Heart right ventricle (tissue), 16 donors: Measurements from ENCODE around the gene SEZ6. TPM values are rescaled to one million over a fixed set of nuclear protein-coding genes. Genes with fewer than 3 reads are reported as not detected.
A peak's percentile ranks its signal among the peaks of the same experiment; 100 is the strongest.

ENCODE experiments used
- ATAC-seq, 8 donors: fragments of 200-7000 bp; cut with Tn5 transposase; one replicate each; pipeline ENCODE4 v1.9.1; 2020; ENCODE audit warnings: mild to moderate bottlenecking in 8 of 8, moderate library complexity in 8 of 8, moderate number of reproducible peaks in 1 of 8
- DNase-seq, 2 donors: peaks; one replicate each; pipeline ENCODE4 v3.0.0-alpha.2; 2020
- H3K27ac ChIP-seq, 10 donors: fragments of 200-600 bp; sonication (generic) in 2 of 10; one replicate each; pipeline versions ENCODE4 v1.5.0 to v1.8.0; 2020 to 2022; ENCODE audit warnings: mild to moderate bottlenecking in 3 of 10
- H3K27me3 ChIP-seq, 7 donors: fragments of 200-600 bp; one replicate each; pipeline ENCODE4 v1.8.0; 2021 to 2022; ENCODE audit warnings: mild to moderate bottlenecking in 2 of 7
- H3K36me3 ChIP-seq, 9 donors: fragments of 200-600 bp; sonication (generic) in 1 of 9; one replicate each; pipeline versions ENCODE4 v1.5.0 to v1.8.0; 2020 to 2022; ENCODE audit warnings: mild to moderate bottlenecking in 2 of 9
- H3K4me1 ChIP-seq, 9 donors: fragments of 200-600 bp; sonication (generic) in 1 of 9; one replicate each; pipeline versions ENCODE4 v1.5.0 to v1.8.0; 2020 to 2022; ENCODE audit warnings: mild to moderate bottlenecking in 4 of 9
- H3K4me3 ChIP-seq, 10 donors: fragments of 200-600 bp; sonication (generic) in 2 of 10; one replicate each; pipeline versions ENCODE4 v1.5.0 to v1.8.0; 2020 to 2022; ENCODE audit warnings: mild to moderate bottlenecking in 7 of 10, moderate library complexity in 2 of 10
- H3K9me3 ChIP-seq, 11 donors: fragments of 200-600 bp in 10 of 11; sonication (generic) in 2 of 11; one replicate each; pipeline versions ENCODE4 v1.5.0 to v1.8.0; 2013 to 2022; ENCODE audit warnings: mild to moderate bottlenecking in 2 of 11, control low read depth in 1 of 11, moderate library complexity in 1 of 11
- CTCF ChIP-seq, 9 donors: fragments of 200-600 bp; sonication (generic) in 2 of 9; IDR thresholded peaks; one replicate each; pipeline versions ENCODE4 v1.5.0 to v1.8.0; 2021 to 2022; ENCODE audit warnings: antibody characterized with exemption in 9 of 9, mild to moderate bottlenecking in 5 of 9, moderate library complexity in 1 of 9
- WGBS, 2 donors: extraction: QIAGEN DNeasy Blood & Tissue Kit; methylation state at CpG; one replicate each; pipeline ENCODE4 v1.1.7; 2013; ENCODE audit warnings: inconsistent platforms in 1 of 2; 5-methylcytosine and 5-hydroxymethylcytosine counted together
- intact Hi-C, 10 donors: fragments of 100-400 bp; cut with DNase I; formaldehyde crosslinking; loops; one replicate each; pipeline versions ENCODE4 v1.11.1 to v1.14.2; 2022
- polyA plus RNA-seq, 2 donors: library from polyadenylated mRNA; stranded (reverse); fragments of 200-250 nt; gene quantifications; one replicate each; pipeline ENCODE4 v1.2.3, GENCODE V29; 2013
- total RNA-seq, 10 donors: library from RNA; stranded (reverse); fragmentation: NEBNext Ultra II Directional in 3 of 10; extraction: Animal tissue kit (Norgen Biotek cat#: 25700) in 3 of 10; gene quantifications; one replicate each; pipeline versions ENCODE4 v1.2.1 to v1.2.4, GENCODE V29; 2021 to 2023
- donor health status: Arrhythmogenic right ventricular cardiomyopathy.
- donor health status: ischemic (EF 13 %, LVEDD 7.1; RV severe dilation, severe dysfunction).
- donor health status: healthy with polysubstance abuse.
- donor health status: DM: no; HTN: yes; CAD: no.
- donor health status: DM: no; HTN: no; CAD: no.
- donor health status: ischemic (EF 25% LVEDD 6.9; RV normal size, moderate dysfunction).
- donor health status: ischemic (EF 25% LVEDD 5.7; RV mildly dilated, moderate dysfunction).
- donor health status: healthy.
- donor health status: DM: yes; HTN: yes; CAD: no.
- donor health status: Ischemic cardiomyopathy.
- donor health status: ischemic (EF 35%, LVEDD 5.7; RV mildly dilated, moderate dysfunction).
- donor health status: nonischemic (EF 11% LVEDD 7.7; RV severe dilation, severe dysfunction).
- donor health status: DM: yes; HTN: yes; CAD: no.
- donor health status: PGD.
- donor health status: ischemic (EF 29% LVEDD 5.4; RV normal size, mild dysfunction).
- donor health status: nonischemic (EF 23%, LVEDD 6.1; RV moderate dilation, normal function).

The SEZ6 gene
- total and polyA plus RNA-seq, 12 donors: not detected

- Histone ChIP-seq H3K27me3 (peaks cover 0 to 15% (median 5%) of the 10 kb centered on the region in 7 donors), H3K4me1 (peaks cover 0 to 29% (median 17%) of the 10 kb centered on the region in 9 donors), H3K27ac (peak overlapping the region in 4 of 10 donors; percentile 66 to 81 (median 66)), H3K36me3 (no peaks in the 10 kb centered on the region), H3K9me3 (no peaks in the 10 kb centered on the region), H3K4me3 (no peak overlapping the region)
- DNase-seq (no peak), ATAC-seq (peak in 1 of 8 donors; percentile 38)
- 53 to 56% methylated on average over 7 of the region's 7 CpGs for WGBS, 2 donors
- no peak for TF ChIP-seq CTCF (IDR thresholded peaks at IDR 0.05)
- intact Hi-C loops: no loop called here
Observed at GRCh38 chr17:28983286-28984230, 22.3 kb downstream of the SEZ6 start.

- Histone ChIP-seq H3K4me1 (peaks cover 0 to 29% (median 17%) of the 10 kb centered on the region in 9 donors), H3K27me3 (peaks cover 0 to 14% (median 5%) of the 10 kb centered on the region in 7 donors), H3K9me3 (no peaks in the 10 kb centered on the region), H3K27ac (peak overlapping the region in 7 of 10 donors; percentile 28 to 81 (median 71)), H3K36me3 (no peaks in the 10 kb centered on the region), H3K4me3 (no peak overlapping the region)
- DNase-seq (peak in 1 of 2 donors; percentile 43), ATAC-seq (peak; percentile 29 to 92 (median 81))
- intact Hi-C loops: no loop called here
- WGBS, 2 donors: 58 to 74% methylated on average over 11 of the region's 11 CpGs
- no peak for TF ChIP-seq CTCF (IDR thresholded peaks at IDR 0.05)
Observed at GRCh38 chr17:28982131-28982793, 23.6 kb downstream of the SEZ6 start.

GRCh38 chr17:28978356-28978964, 27.4 kb downstream of the SEZ6 start:
- ATAC-seq (no peak), DNase-seq (no peak)
- H3K4me3 ChIP-seq: no peak overlapping the region
- H3K27ac ChIP-seq: no peak overlapping the region
- H3K36me3 ChIP-seq: no peaks in the 10 kb centered on the region
- intact Hi-C loops: loop anchor here in 1 of 10 donors (5.0 kb wide), 1 partner anchor 49 kb away; no protein-coding TSS in a partner anchor
- TF ChIP-seq CTCF (IDR thresholded peaks at IDR 0.05): no peak
- H3K27me3 ChIP-seq: no peaks in the 10 kb centered on the region
- H3K4me1 ChIP-seq: peaks cover 3 to 40% (median 37%) of the 10 kb centered on the region in 9 donors
- no peaks in the 10 kb centered on the region for H3K9me3 ChIP-seq
- WGBS, 2 donors: 95% methylated on average over 2 of the region's 2 CpGs
